Spleen (tissue), 11 donors: ENCODE results near the gene CACNA1D. TPM values are rescaled to one million over a fixed set of nuclear protein-coding genes. Genes with fewer than 3 reads are reported as not detected.

ENCODE experiments used
- DNase-seq: peaks from one replicate; pipeline ENCODE4 v3.0.0-alpha.2; 2020
- H3K27ac ChIP-seq, 8 donors: fragments of 200-600 bp; sonication (generic) in 7 of 8; 1 replicate in 4 of 8; 2 replicates in 4 of 8; pipeline versions ENCODE4 v1.5.0 to v1.8.0; 2016 to 2021; ENCODE audit warnings: inconsistent platforms in 4 of 8, mild to moderate bottlenecking in 4 of 8, moderate library complexity in 1 of 8
- H3K27me3 ChIP-seq, 7 donors: fragments of 200-600 bp; sonication (generic) in 6 of 7; replicated peaks in 1 of 7; 1 replicate in 4 of 7; 2 replicates in 3 of 7; pipeline versions ENCODE4 v1.5.0 to v1.8.0; 2016 to 2021; ENCODE audit warnings: inconsistent platforms in 3 of 7, mild to moderate bottlenecking in 1 of 7
- H3K36me3 ChIP-seq, 6 donors: fragments of 200-600 bp; sonication (generic) in 5 of 6; 1 replicate in 4 of 6; 2 replicates in 2 of 6; pipeline versions ENCODE4 v1.5.0 to v1.8.0; 2016 to 2021; ENCODE audit warnings: inconsistent platforms in 2 of 6
- H3K4me1 ChIP-seq, 6 donors: fragments of 200-600 bp; sonication (generic) in 5 of 6; 1 replicate in 3 of 6; 2 replicates in 3 of 6; pipeline versions ENCODE4 v1.5.0 to v1.8.0; 2016 to 2021; ENCODE audit warnings: inconsistent platforms in 3 of 6
- H3K4me3 ChIP-seq, 8 donors: fragments of 200-600 bp; sonication (generic) in 7 of 8; 1 replicate in 4 of 8; 2 replicates in 4 of 8; pipeline versions ENCODE4 v1.5.0 to v1.8.0; 2016 to 2021; ENCODE audit warnings: inconsistent platforms in 4 of 8, mild to moderate bottlenecking in 4 of 8, moderate library complexity in 2 of 8
- H3K9me3 ChIP-seq, 8 donors: fragments of 200-600 bp; sonication (generic) in 7 of 8; 1 replicate in 4 of 8; 2 replicates in 4 of 8; pipeline versions ENCODE4 v1.5.0 to v1.8.0; 2016 to 2021; ENCODE audit warnings: inconsistent platforms in 4 of 8
- CTCF ChIP-seq, 11 experiments: fragments of 200-600 bp in 7 of 11; fragments of 450-650 bp in 4 of 11; sonication (generic) in 4 of 11; IDR thresholded peaks in 8 of 11; conservative IDR thresholded peaks in 3 of 11; 1 replicate in 7 of 11; 2 replicates in 4 of 11; pipeline versions ENCODE4 v1.4.0 to v1.8.0; 2016 to 2021; ENCODE audit warnings: antibody characterized with exemption in 11 of 11, inconsistent platforms in 4 of 11, mild to moderate bottlenecking in 1 of 11
- POLR2A ChIP-seq, 3 donors: fragments of 450-650 bp; IDR thresholded peaks; one replicate each; pipeline ENCODE4 v1.5.1; 2017; ENCODE audit warnings: antibody characterized with exemption in 3 of 3, mild to moderate bottlenecking in 1 of 3
- POLR2AphosphoS5 ChIP-seq, 3 donors: sonication (generic); formaldehyde crosslinking; IDR thresholded peaks; one replicate each; pipeline ENCODE4 v1.5.1; 2017; ENCODE audit warnings: antibody characterized with exemption in 3 of 3
- WGBS, 5 donors: extraction: QIAGEN DNeasy Blood & Tissue Kit in 3 of 5; methylation state at CpG; one replicate each; pipeline versions ENCODE4 v1.1.5 to v1.1.7; 2013 to 2018; 5-methylcytosine and 5-hydroxymethylcytosine counted together
- intact Hi-C: fragments of 100-400 bp; cut with DNase I; formaldehyde crosslinking; loops from one replicate; pipeline ENCODE4 v1.15.0; 2023; ENCODE audit warnings: low total_unique reads
- polyA plus RNA-seq, 3 donors: library from polyadenylated mRNA; stranded (reverse); fragments of 200-250 nt; gene quantifications; one replicate each; pipeline ENCODE4 v1.2.1, GENCODE V29; 2013
- total RNA-seq, 7 donors: library from RNA; depleted of rRNA in 3 of 7; stranded (reverse); fragments of >200 nt in 3 of 7; fragmentation: NEBNext Ultra II Directional in 4 of 7; extraction: Animal tissue kit (Norgen Biotek cat#: 25700) in 4 of 7; gene quantifications; one replicate each; pipeline versions ENCODE4 v1.1.0 to v1.2.1, GENCODE V29; 2016 to 2021
- donor health status: healthy with polysubstance abuse.
- donor health status: DM: no; HTN: no; CAD: no; lungs with moderate emphysema.
- donor health status: DM: no; HTN: no; CAD: no.
- donor health status: Bipolar disorder and iron deficiency.
- donor health status: healthy.
- donor health status: DM: no; HTN: no; CAD: no.
- donor health status: DM: yes; HTN: yes; CAD: no.

Gene CACNA1D
- total and polyA plus RNA-seq, 10 donors: 0.55 to 89.3 (median 19.1) TPM

- Histone ChIP-seq H3K4me1 (peaks cover 0 to 5% (median 0%) of the 10 kb centered on the region in 6 donors), H3K4me3 (no peak overlapping the region), H3K36me3 (no peaks in the 10 kb centered on the region), H3K27ac (no peak overlapping the region), H3K27me3 (peaks cover 0 to 10% (median 0%) of the 10 kb centered on the region in 7 donors), H3K9me3 (no peaks in the 10 kb centered on the region)
- intact Hi-C loops: no loop called here
- no peak for DNase-seq
- no peak for TF ChIP-seq POLR2AphosphoS5 (IDR thresholded peaks at IDR 0.05)
- WGBS, 5 donors: 71 to 87% (median 76%) methylated on average over 3 of the region's 3 CpGs
These were observed 152.3 kb downstream of the CACNA1D start for GRCh38 chr3:53646723-53647122.

GRCh38 chr3:53649816-53650215 is 155.4 kb downstream of the CACNA1D start:
- DNase-seq: no peak
- intact Hi-C loops: no loop called here
- H3K27me3 ChIP-seq: peaks cover 0 to 10% (median 0%) of the 10 kb centered on the region in 7 donors
- no peak overlapping the region for H3K27ac ChIP-seq
- peaks cover 0 to 5% (median 0%) of the 10 kb centered on the region in 6 donors for H3K4me1 ChIP-seq
- 69 to 88% (median 87%) methylated on average over 4 of the region's 4 CpGs for WGBS, 5 donors
- H3K36me3 ChIP-seq: no peaks in the 10 kb centered on the region
- H3K4me3 ChIP-seq: no peak overlapping the region
- peaks cover 0 to 25% (median 19%) of the 10 kb centered on the region in 8 donors for H3K9me3 ChIP-seq
- no peak for TF ChIP-seq CTCF (IDR thresholded peaks at IDR 0.05 in 8 of 11, conservative IDR thresholded peaks at IDR 0.05 in 3 of 11)
- no peak for TF ChIP-seq POLR2AphosphoS5 (IDR thresholded peaks at IDR 0.05)
- no peak for TF ChIP-seq POLR2A (IDR thresholded peaks at IDR 0.05)

- Histone ChIP-seq H3K4me1 (peaks cover 0 to 5% (median 0%) of the 10 kb centered on the region in 6 donors), H3K9me3 (peaks cover 0 to 29% (median 20%) of the 10 kb centered on the region in 8 donors), H3K4me3 (no peak overlapping the region), H3K36me3 (no peaks in the 10 kb centered on the region), H3K27me3 (peaks cover 0 to 7% (median 0%) of the 10 kb centered on the region in 7 donors), H3K27ac (no peak overlapping the region)
- no peak for DNase-seq
- WGBS, 5 donors: 38 to 76% (median 51%) methylated on average over 5 of the region's 5 CpGs
- intact Hi-C loops: no loop called here
- TF ChIP-seq CTCF (IDR thresholded peaks at IDR 0.05 in 8 of 11, conservative IDR thresholded peaks at IDR 0.05 in 3 of 11): no peak
- no peak for TF ChIP-seq POLR2A (IDR thresholded peaks at IDR 0.05)
- no peak for TF ChIP-seq POLR2AphosphoS5 (IDR thresholded peaks at IDR 0.05)
These were observed 156.0 kb downstream of the CACNA1D start for GRCh38 chr3:53650424-53650823.

GRCh38 chr3:53650928-53651661 is 156.7 kb downstream of the CACNA1D start:
- Histone ChIP-seq H3K9me3 (peaks cover 0 to 29% (median 20%) of the 10 kb centered on the region in 8 donors), H3K27me3 (peaks cover 0 to under 1% (median 0%) of the 10 kb centered on the region in 7 donors), H3K4me1 (peaks cover 0 to 5% (median 0%) of the 10 kb centered on the region in 6 donors), H3K27ac (no peak overlapping the region), H3K36me3 (no peaks in the 10 kb centered on the region), H3K4me3 (no peak overlapping the region)
- intact Hi-C loops: no loop called here
- 69 to 87% (median 81%) methylated on average over 5 of the region's 5 CpGs for WGBS, 5 donors
- DNase-seq: no peak
- TF ChIP-seq POLR2AphosphoS5 (IDR thresholded peaks at IDR 0.05) (no peak), POLR2A (IDR thresholded peaks at IDR 0.05) (no peak), CTCF (IDR thresholded peaks at IDR 0.05 in 8 of 11, conservative IDR thresholded peaks at IDR 0.05 in 3 of 11) (no peak)
